HG03457 (cell line): ENCODE data around the gene GBGT1.

ENCODE experiments used
- ATAC-seq: cut with Tn5 transposase; IDR thresholded peaks from one replicate; pipeline ENCODE4 v1.9.1; 2021; ENCODE audit warnings: moderate number of reproducible peaks; ENCODE audit not compliant: unreplicated experiment

GBGT1 gene

GRCh38 chr9:133117271-133118178, 46.2 kb downstream of the GBGT1 start:
- ATAC-seq, result no peak

- ATAC-seq, result no peak
Measured at GRCh38 chr9:133116346-133117231, 47.1 kb downstream of the GBGT1 start.

GRCh38 chr9:133115604-133116345, 47.9 kb downstream of the GBGT1 start:
- ATAC-seq, result peak; percentile 51

GRCh38 chr9:133114886-133115603, 48.7 kb downstream of the GBGT1 start:
- ATAC-seq, result no peak

GRCh38 chr9:133113949-133114885, 49.5 kb downstream of the GBGT1 start:
- no peak for ATAC-seq

- ATAC-seq, result no peak
Measured at GRCh38 chr9:133113163-133113948, 50.4 kb downstream of the GBGT1 start.

GRCh38 chr9:133112663-133113026, 51.1 kb downstream of the GBGT1 start:
- ATAC-seq, result no peak

GRCh38 chr9:133111808-133112662, 51.7 kb downstream of the GBGT1 start:
- no peak for ATAC-seq

GRCh38 chr9:133109931-133110650, 53.6 kb downstream of the GBGT1 start:
- ATAC-seq, result no peak

- ATAC-seq, result no peak
Measured at GRCh38 chr9:133108794-133109641, 54.7 kb downstream of the GBGT1 start.

- ATAC-seq, result no peak
Measured at GRCh38 chr9:133107961-133108793, 55.5 kb downstream of the GBGT1 start.

GRCh38 chr9:133107245-133107722, 56.4 kb downstream of the GBGT1 start:
- no peak for ATAC-seq

GRCh38 chr9:133106511-133107244, 57.0 kb downstream of the GBGT1 start:
- ATAC-seq, result no peak

GRCh38 chr9:133105461-133105770, 58.3 kb downstream of the GBGT1 start:
- no peak for ATAC-seq
